GM12865 (cell line): Measurements from ENCODE around the gene SLC6A17.

Experiments
- DNase-seq: peaks from one replicate; pipeline ENCODE4 v3.0.0; 2010; ENCODE audit warnings: low read depth
- H3K4me3 ChIP-seq: 2 replicates; pipeline ENCODE4 v1.5.1; 2011; ENCODE audit warnings: mild to moderate bottlenecking, low read depth, low read length, control low read depth
- TF ChIP-seq, protein P1 (sequence below): IDR thresholded peaks from 2 replicates; pipeline ENCODE4 v1.5.1; 2011; ENCODE audit warnings: low read length, control low read depth, low read depth, inconsistent platforms; ENCODE audit not compliant: insufficient read depth; ENCODE audit errors: missing control alignments

Gene SLC6A17

DNA sequence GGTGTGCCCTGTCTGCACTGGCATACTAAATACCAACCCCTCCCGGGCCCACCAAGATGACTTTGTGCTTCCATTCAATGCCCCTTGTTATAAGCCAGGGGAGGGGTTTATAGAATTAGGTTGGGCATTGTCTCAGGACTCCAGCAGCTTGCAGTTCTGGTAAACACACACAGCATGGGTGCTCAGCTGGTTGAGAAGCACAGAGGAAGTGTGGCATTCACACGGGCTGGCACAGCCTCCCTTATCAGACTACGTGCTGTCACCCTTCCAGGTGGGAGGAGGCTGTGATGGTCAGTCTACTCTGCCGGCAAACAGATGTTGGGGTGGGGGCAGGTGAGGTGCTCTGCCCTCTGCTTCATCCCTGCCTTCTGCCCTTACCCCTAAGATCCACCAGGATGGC, 15.0 kb upstream of the SLC6A17 start:
- no peak overlapping the region for H3K4me3 ChIP-seq
- TF ChIP-seq, protein P1, sequence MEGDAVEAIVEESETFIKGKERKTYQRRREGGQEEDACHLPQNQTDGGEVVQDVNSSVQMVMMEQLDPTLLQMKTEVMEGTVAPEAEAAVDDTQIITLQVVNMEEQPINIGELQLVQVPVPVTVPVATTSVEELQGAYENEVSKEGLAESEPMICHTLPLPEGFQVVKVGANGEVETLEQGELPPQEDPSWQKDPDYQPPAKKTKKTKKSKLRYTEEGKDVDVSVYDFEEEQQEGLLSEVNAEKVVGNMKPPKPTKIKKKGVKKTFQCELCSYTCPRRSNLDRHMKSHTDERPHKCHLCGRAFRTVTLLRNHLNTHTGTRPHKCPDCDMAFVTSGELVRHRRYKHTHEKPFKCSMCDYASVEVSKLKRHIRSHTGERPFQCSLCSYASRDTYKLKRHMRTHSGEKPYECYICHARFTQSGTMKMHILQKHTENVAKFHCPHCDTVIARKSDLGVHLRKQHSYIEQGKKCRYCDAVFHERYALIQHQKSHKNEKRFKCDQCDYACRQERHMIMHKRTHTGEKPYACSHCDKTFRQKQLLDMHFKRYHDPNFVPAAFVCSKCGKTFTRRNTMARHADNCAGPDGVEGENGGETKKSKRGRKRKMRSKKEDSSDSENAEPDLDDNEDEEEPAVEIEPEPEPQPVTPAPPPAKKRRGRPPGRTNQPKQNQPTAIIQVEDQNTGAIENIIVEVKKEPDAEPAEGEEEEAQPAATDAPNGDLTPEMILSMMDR = no peak
- DNase-seq = no peak

DNA sequence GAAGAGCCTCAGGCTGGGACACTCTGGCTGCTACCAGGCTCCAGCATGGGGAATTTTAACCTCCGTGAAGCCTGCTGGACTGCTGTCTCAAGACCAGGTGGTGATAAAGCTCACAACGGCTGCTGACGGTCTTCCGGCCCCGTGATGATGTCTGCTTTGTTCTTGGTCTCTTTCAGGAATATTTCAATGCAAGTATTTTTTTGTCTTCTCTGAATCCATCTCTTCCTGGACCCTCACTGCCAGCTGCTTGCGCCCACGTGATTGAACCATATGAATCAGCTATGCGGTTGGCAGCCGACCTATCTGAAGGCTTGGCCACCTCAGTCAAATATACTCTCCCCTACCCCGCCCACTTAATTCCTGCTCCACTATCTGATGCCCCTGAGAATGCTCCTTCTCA, 14.6 kb upstream of the SLC6A17 start:
- no peak overlapping the region for H3K4me3 ChIP-seq
- no peak for DNase-seq
- TF ChIP-seq, protein P1 = no peak

DNA sequence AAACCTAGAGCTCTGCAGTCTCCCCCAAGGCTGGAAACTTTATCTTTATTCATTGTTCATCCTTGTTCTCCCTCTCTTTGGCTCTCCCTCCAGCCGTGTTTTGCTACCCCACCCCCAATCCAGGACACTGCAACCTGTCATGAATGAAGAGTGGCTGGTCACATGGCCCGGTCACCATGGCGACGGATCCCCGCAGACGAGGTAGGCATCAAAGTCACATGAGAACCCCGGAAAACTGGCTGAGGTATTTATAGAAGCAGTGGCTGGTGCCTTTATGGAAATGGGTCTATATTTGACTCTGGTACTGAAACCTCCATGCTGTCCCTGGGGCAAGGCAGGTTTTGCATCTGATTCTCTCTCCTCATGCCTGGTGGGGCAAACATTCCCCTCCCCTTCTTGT, 13.4 kb upstream of the SLC6A17 start:
- TF ChIP-seq, protein P1 = no peak
- H3K4me3 ChIP-seq = no peak overlapping the region
- DNase-seq = peak; percentile 22

DNA sequence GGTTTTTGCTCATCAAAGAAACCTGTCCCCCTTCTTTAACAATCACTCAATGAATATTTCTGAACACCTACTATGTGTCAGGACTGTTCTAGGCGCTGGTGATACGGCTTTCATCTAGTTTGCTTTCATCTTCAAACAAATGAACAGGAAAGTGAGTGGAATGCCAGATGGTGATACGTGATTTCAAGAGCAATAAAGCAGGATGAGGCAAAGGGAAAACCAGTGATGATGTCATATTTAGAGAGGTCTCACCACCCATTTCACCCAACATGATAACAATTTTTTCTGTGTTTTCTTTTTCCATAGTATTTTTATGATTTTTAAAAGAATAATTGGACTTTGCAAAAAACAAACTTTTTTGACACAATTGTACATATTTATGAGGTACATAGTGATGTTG, 11.3 kb upstream of the SLC6A17 start:
- TF ChIP-seq, protein P1 = no peak
- no peak for DNase-seq
- no peak overlapping the region for H3K4me3 ChIP-seq

DNA sequence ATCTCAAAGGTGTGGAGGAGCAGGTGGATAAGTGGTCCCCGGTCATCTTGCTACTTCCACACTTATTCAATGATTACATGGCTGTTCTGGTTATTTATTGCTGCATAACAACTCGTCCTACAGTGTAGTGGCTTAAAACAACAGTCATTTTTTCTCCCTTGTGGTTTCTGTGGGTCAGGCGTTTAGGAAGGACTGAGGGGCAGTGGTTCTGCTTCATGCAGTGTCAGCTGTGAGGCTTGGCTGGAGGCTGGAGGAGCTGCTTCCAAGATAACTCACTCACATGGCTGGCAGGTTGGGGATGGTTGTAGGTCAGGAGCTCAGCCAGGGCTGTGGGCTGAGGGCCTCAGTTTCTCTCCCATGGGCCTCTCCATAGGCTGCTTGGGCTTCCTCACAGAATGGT, 5.9 kb upstream of the SLC6A17 start:
- TF ChIP-seq, protein P1 = no peak
- no peak for DNase-seq
- H3K4me3 ChIP-seq = no peak overlapping the region

DNA sequence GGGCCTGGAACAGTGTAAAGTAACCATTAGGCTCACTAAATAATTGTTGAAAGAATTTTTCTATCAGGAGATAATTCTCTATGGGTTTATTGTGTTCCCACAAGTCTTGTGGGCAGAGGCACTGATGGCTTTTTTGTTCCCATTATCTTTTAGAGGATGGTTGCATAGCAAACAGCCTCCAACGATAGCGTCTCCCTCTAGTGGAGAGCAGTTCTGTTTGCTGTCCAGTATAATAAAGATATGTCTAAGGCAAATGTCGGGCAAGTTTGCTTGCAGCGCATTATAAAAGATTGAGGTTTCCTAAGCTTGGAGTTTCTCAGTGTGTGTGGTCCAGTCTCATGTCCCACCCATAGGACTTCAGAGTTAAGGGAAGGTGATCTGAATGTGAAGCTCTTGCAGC, 1.3 kb upstream of the SLC6A17 start:
- no peak overlapping the region for H3K4me3 ChIP-seq
- peak; percentile 2 for DNase-seq
- TF ChIP-seq, protein P1 = peak; percentile 8

DNA sequence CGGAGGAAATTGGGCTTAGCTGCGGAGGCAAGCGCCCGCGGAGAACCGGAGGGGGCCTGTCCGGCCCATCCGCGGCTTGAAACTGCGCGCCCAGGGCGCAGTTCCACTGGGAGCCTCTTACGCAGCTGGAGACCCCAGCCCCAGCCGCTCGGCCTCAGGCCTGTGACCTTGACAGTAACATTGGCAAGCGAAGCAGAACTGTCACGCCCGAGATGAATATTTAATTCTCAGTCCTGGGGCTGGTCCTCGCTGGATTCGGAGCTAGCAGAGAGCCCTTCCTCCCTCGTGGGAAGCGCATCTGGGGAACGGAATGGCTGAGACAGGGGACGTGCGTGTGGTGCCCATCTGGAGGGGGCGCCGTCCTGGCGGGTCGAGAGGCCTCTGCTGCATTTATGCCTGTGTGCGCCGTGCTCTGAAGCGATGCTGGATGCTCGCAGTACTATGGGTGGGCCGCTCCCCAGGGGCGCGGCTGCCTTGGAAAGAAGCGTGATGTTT, 928 bp downstream of the SLC6A17 start:
- DNase-seq = no peak
- TF ChIP-seq, protein P1 = no peak
- no peak overlapping the region for H3K4me3 ChIP-seq
